Upper lobe of right lung (tissue), 1 donor: ENCODE measurements around the gene KCNQ5. TPM values are rescaled to one million over a fixed set of nuclear protein-coding genes. Genes with fewer than 3 reads are reported as not detected.

Source experiments
- ATAC-seq: fragments of 200-7000 bp; cut with Tn5 transposase; one replicate; pipeline ENCODE4 v1.9.1; 2020; ENCODE audit warnings: mild to moderate bottlenecking, moderate library complexity
- DNase-seq: peaks from one replicate; pipeline ENCODE4 v3.0.0-alpha.2; 2020
- H3K27ac ChIP-seq: fragments of 200-600 bp; one replicate; pipeline ENCODE4 v1.8.0; 2022
- H3K27me3 ChIP-seq: fragments of 200-600 bp; one replicate; pipeline ENCODE4 v1.8.0; 2022; ENCODE audit warnings: mild to moderate bottlenecking
- H3K36me3 ChIP-seq: fragments of 200-600 bp; one replicate; pipeline ENCODE4 v1.8.0; 2022
- H3K4me1 ChIP-seq: fragments of 200-600 bp; one replicate; pipeline ENCODE4 v1.8.0; 2022
- H3K4me3 ChIP-seq: fragments of 200-600 bp; one replicate; pipeline ENCODE4 v1.8.0; 2022; ENCODE audit warnings: mild to moderate bottlenecking
- H3K9me3 ChIP-seq: fragments of 200-600 bp; one replicate; pipeline ENCODE4 v1.8.0; 2022
- intact Hi-C: fragments of 100-400 bp; cut with DNase I; formaldehyde crosslinking; loops from one replicate; pipeline ENCODE4 v1.11.0; 2022
- total RNA-seq: library from RNA; stranded (reverse); fragmentation: NEBNext Ultra II Directional; extraction: Animal tissue kit (Norgen Biotek cat#: 25700); gene quantifications from one replicate; pipeline ENCODE4 v1.2.1, GENCODE V29; 2021
- TF ChIP-seq, protein P1 (sequence below): fragments of 200-600 bp; IDR thresholded peaks from one replicate; pipeline ENCODE4 v1.8.0; 2022; ENCODE audit warnings: antibody characterized with exemption
- donor health status: DM: no; HTN: yes; CAD: no; lungs with severe emphysema.

Gene KCNQ5
- total RNA-seq, 1 donor from 2014 or later = 1.3 TPM

- TF ChIP-seq, protein P1, sequence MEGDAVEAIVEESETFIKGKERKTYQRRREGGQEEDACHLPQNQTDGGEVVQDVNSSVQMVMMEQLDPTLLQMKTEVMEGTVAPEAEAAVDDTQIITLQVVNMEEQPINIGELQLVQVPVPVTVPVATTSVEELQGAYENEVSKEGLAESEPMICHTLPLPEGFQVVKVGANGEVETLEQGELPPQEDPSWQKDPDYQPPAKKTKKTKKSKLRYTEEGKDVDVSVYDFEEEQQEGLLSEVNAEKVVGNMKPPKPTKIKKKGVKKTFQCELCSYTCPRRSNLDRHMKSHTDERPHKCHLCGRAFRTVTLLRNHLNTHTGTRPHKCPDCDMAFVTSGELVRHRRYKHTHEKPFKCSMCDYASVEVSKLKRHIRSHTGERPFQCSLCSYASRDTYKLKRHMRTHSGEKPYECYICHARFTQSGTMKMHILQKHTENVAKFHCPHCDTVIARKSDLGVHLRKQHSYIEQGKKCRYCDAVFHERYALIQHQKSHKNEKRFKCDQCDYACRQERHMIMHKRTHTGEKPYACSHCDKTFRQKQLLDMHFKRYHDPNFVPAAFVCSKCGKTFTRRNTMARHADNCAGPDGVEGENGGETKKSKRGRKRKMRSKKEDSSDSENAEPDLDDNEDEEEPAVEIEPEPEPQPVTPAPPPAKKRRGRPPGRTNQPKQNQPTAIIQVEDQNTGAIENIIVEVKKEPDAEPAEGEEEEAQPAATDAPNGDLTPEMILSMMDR = no peak
- ATAC-seq (no peak), DNase-seq (no peak)
- intact Hi-C loops = no loop called here
- Histone ChIP-seq H3K4me1 (no peaks in the 10 kb centered on the region), H3K27ac (no peak overlapping the region), H3K27me3 (no peaks in the 10 kb centered on the region), H3K36me3 (no peaks in the 10 kb centered on the region), H3K4me3 (no peak overlapping the region), H3K9me3 (no peaks in the 10 kb centered on the region)
These were observed 547.8 kb downstream of the KCNQ5 start for GRCh38 chr6:73169633-73170032.

DNA sequence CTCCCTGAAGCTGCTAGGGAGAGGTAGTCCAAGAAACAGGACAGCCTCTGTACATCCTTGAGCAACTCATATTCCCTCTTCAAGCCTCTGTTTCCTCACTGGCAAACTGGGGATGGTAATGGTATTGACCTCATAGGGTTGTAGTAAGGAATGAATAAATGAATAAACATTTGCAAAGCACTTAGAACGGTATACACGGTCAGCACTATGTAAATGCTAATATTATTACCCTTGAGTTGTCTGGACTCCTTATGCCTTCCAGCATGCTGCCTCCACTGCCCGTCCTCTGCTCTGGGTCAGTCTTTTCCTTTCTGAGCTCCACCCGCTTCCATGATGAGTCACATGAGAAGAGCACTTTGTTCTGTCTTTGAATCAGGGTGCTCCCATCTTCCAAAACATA, 552.8 kb downstream of the KCNQ5 start:
- ATAC-seq (no peak), DNase-seq (no peak)
- no peaks in the 10 kb centered on the region for H3K9me3 ChIP-seq
- no peaks in the 10 kb centered on the region for H3K4me1 ChIP-seq
- H3K4me3 ChIP-seq = no peak overlapping the region
- H3K27ac ChIP-seq = no peak overlapping the region
- TF ChIP-seq, protein P1 = no peak
- H3K27me3 ChIP-seq = no peaks in the 10 kb centered on the region
- no peaks in the 10 kb centered on the region for H3K36me3 ChIP-seq
- intact Hi-C loops = no loop called here

GRCh38 chr6:73176057-73176456, 554.2 kb downstream of the KCNQ5 start:
- Histone ChIP-seq H3K4me1 (no peaks in the 10 kb centered on the region), H3K27me3 (no peaks in the 10 kb centered on the region), H3K4me3 (no peak overlapping the region), H3K27ac (no peak overlapping the region), H3K9me3 (no peaks in the 10 kb centered on the region), H3K36me3 (no peaks in the 10 kb centered on the region)
- DNase-seq = no peak
- intact Hi-C loops = no loop called here
- TF ChIP-seq, protein P1 = no peak
- ATAC-seq = no peak

DNA sequence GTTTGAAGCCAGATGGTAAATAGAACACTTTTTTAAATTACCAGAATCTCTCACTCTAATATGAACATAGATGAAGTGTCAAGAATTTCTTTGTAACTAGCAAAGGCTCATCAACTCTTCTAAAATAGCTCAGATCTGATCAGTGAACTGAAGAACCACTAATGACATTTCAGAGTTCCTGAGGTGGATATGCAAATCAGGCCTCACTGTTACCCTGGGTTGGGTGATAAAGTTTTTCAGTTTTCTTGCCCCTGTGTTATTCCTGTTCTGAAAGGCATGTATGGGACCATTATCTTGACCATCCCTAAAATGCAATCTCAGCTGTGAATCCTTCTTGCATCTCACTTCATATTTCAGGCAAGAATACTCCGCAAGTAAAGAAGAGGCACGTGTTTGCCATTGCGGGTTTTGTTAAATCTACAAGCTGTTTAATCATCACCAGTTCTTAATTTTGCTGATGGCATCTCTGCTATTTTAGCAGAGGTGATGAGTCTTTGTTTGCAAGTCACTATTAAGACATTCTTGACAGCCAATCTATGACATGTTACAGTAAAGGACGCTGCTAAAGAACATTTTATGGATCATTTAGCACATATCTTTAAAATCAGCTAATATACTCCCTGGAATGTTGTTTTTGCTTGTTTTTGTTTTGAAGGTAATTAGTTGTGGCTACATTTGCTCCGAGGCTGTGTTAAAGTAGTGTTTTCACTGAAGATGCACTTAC, 555.5 kb downstream of the KCNQ5 start:
- H3K4me3 ChIP-seq = no peak overlapping the region
- no peaks in the 10 kb centered on the region for H3K9me3 ChIP-seq
- intact Hi-C loops = no loop called here
- H3K4me1 ChIP-seq = no peaks in the 10 kb centered on the region
- H3K27ac ChIP-seq = no peak overlapping the region
- no peaks in the 10 kb centered on the region for H3K27me3 ChIP-seq
- no peaks in the 10 kb centered on the region for H3K36me3 ChIP-seq
- DNase-seq = no peak
- ATAC-seq = no peak
- TF ChIP-seq, protein P1 = no peak

DNA sequence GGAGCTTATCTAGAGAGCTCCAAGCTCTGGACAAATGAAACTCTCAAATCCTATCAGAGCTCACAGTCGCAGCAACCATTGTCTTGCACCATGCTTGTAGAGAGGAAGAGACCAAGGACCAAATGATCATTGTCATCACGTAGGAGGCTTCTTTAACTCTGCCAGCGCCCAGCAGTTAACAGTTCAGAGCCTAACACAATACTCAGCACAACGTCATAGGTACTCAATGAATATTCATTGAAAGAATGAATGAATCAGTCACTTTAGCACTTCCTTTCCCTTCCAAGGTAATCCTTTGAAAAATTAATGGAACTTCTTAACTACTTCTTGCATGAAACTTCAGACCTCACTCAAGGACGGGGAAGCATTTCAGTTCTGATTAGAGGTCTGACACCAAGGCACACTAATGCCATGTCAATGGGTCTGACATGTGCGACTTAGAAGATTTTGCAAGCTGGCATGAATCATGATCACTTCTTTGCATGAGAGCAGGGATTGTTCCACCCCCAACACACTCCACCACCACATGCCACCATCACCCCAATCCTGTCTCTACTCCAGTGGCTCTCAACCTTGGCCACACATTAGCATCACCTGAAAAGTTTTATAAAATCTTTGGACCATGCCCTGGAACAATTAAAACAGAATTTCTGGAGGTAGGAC, 558.3 kb downstream of the KCNQ5 start:
- Histone ChIP-seq H3K9me3 (no peaks in the 10 kb centered on the region), H3K4me3 (peak overlapping the region; percentile 28), H3K4me1 (no peaks in the 10 kb centered on the region), H3K36me3 (no peaks in the 10 kb centered on the region), H3K27me3 (no peaks in the 10 kb centered on the region), H3K27ac (no peak overlapping the region)
- TF ChIP-seq, protein P1 = no peak
- ATAC-seq = no peak
- intact Hi-C loops = no loop called here
- no peak for DNase-seq
